HepG2 (cell line): ENCODE results near the gene BAG5. TPM values are rescaled to one million over a fixed set of nuclear protein-coding genes. Genes with fewer than 3 reads are reported as not detected.

Experiments
- AGO1 ChIP-seq: fragments of 200-400 bp; formaldehyde crosslinking; IDR thresholded peaks from 2 replicates; pipeline ENCODE4 v1.6.1; 2017; ENCODE audit warnings: mild to moderate bottlenecking, low read depth, low read length, moderate library complexity; ENCODE audit not compliant: poor library complexity, severe bottlenecking
- AGO2 ChIP-seq: fragments of 200-400 bp; formaldehyde crosslinking; optimal IDR thresholded peaks from 2 replicates; pipeline ENCODE3; 2017; ENCODE audit warnings: mild to moderate bottlenecking, low read depth, low read length, moderate library complexity
- EP300 ChIP-seq, 3 experiments: sonication (generic) in 1 of 3; formaldehyde crosslinking in 1 of 3; IDR thresholded peaks; 2 replicates each; pipeline versions ENCODE4 v1.5.1 to v1.6.1; 2011 to 2020; ENCODE audit warnings: low read depth in 2 of 3, low read length in 2 of 3, borderline replicate concordance in 1 of 3, improper control_type of control experiment in 1 of 3, mild to moderate bottlenecking in 1 of 3, missing genetic modification reagents in 1 of 3, moderate library complexity in 1 of 3
- FOXA3 ChIP-seq: IDR thresholded peaks from 2 replicates; pipeline ENCODE4 v1.6.1; 2016; ENCODE audit warnings: missing genetic modification reagents, missing compliant biosample characterization
- GATAD1 ChIP-seq: IDR thresholded peaks from 2 replicates; pipeline ENCODE4 v1.6.1; 2016; ENCODE audit warnings: missing genetic modification reagents, missing compliant biosample characterization
- HNRNPLL ChIP-seq: fragments of 200-400 bp; formaldehyde crosslinking; IDR thresholded peaks from 2 replicates; pipeline ENCODE4 v1.6.1; 2017; ENCODE audit warnings: mild to moderate bottlenecking, low read depth, low read length; ENCODE audit not compliant: poor library complexity, severe bottlenecking
- HOXA5 ChIP-seq: sonication (generic); formaldehyde crosslinking; IDR thresholded peaks from 2 replicates; pipeline ENCODE4 v1.4.0; 2020; ENCODE audit warnings: missing genetic modification reagents
- KLF13 ChIP-seq: sonication (generic); formaldehyde crosslinking; IDR thresholded peaks from 2 replicates; pipeline ENCODE4 v1.4.0; 2020; ENCODE audit warnings: mild to moderate bottlenecking, missing genetic modification reagents
- MAF1 ChIP-seq: sonication (generic); formaldehyde crosslinking; IDR thresholded peaks from 2 replicates; pipeline ENCODE4 v1.5.0; 2020; ENCODE audit warnings: missing genetic modification reagents, borderline replicate concordance
- MAFG ChIP-seq: sonication (generic); formaldehyde crosslinking; IDR thresholded peaks from 2 replicates; pipeline ENCODE4 v1.5.1; 2020; ENCODE audit warnings: mild to moderate bottlenecking, missing genetic modification reagents
- MYC ChIP-seq: sonication (generic); formaldehyde crosslinking; IDR thresholded peaks from 2 replicates; pipeline ENCODE4 v1.9.0; 2021; ENCODE audit warnings: missing genetic modification reagents, borderline replicate concordance
- PAWR ChIP-seq: sonication (generic); formaldehyde crosslinking; IDR thresholded peaks from 2 replicates; pipeline ENCODE4 v1.4.0; 2020; ENCODE audit warnings: missing genetic modification reagents, mild to moderate bottlenecking, borderline replicate concordance
- ZBTB20 ChIP-seq: sonication (generic); formaldehyde crosslinking; IDR thresholded peaks from 2 replicates; pipeline ENCODE4 v1.8.1; 2023; ENCODE audit warnings: missing genetic modification reagents, low read depth, mild to moderate bottlenecking, borderline replicate concordance
- ZMAT3 ChIP-seq: sonication (generic); formaldehyde crosslinking; conservative IDR thresholded peaks from 2 replicates; pipeline ENCODE4 v1.7.0; 2021; ENCODE audit warnings: missing genetic modification reagents
- ZNF180 ChIP-seq: sonication (generic); formaldehyde crosslinking; IDR thresholded peaks from 2 replicates; pipeline ENCODE4 v1.4.0; 2020; ENCODE audit warnings: low read depth, missing genetic modification reagents, borderline replicate concordance
- ZNF577 ChIP-seq: sonication (generic); formaldehyde crosslinking; IDR thresholded peaks from 2 replicates; pipeline ENCODE4 v1.4.0; 2020; ENCODE audit warnings: mild to moderate bottlenecking, low read depth, missing genetic modification reagents, borderline replicate concordance
- ZNF83 ChIP-seq: sonication (generic); formaldehyde crosslinking; IDR thresholded peaks from 2 replicates; pipeline ENCODE4 v1.4.0; 2020; ENCODE audit warnings: missing genetic modification reagents, mild to moderate bottlenecking, borderline replicate concordance
- polyA plus RNA-seq, 8 experiments: library from polyadenylated mRNA; depleted of rRNA in 3 of 8; stranded (reverse) in 7 of 8; unstranded in 1 of 8; fragments of >200 nt; fragmentation: Illumina TruSeq in 4 of 8; extraction: Trizol in 4 of 8; gene quantifications; 2 replicates each; pipeline versions ENCODE4 v1.2.1 to v1.2.3, GENCODE V29; 2011 to 2016; ENCODE audit warnings: low read depth in 4 of 8, missing spikeins in 1 of 8, mixed read lengths in 1 of 8; ENCODE audit not compliant: insufficient read depth in 1 of 8
- total RNA-seq, 5 experiments: library from RNA; depleted of rRNA; stranded (reverse); fragments of >200 nt; fragmentation: Illumina TruSeq; extraction: Trizol; gene quantifications; 2 replicates each; pipeline ENCODE4 v1.2.3, GENCODE V29; 2016; ENCODE audit warnings: low read depth in 1 of 5
- TF ChIP-seq, protein P1 (sequence below): sonication (generic); formaldehyde crosslinking; IDR thresholded peaks from 2 replicates; pipeline ENCODE4 v1.9.0; 2022; ENCODE audit warnings: missing genetic modification reagents, mild to moderate bottlenecking, borderline replicate concordance
- TF ChIP-seq, protein P2 (sequence below): sonication (generic); formaldehyde crosslinking; IDR thresholded peaks from 2 replicates; pipeline ENCODE4 v1.8.0; 2022; ENCODE audit warnings: mild to moderate bottlenecking, missing genetic modification reagents
- TF ChIP-seq, protein P3 (sequence below): sonication (generic); formaldehyde crosslinking; IDR thresholded peaks from 2 replicates; pipeline ENCODE4 v1.8.0; 2022; ENCODE audit warnings: missing genetic modification reagents, mild to moderate bottlenecking, inconsistent platforms, borderline replicate concordance
- TF ChIP-seq, protein P4 (sequence below): IDR thresholded peaks from 2 replicates; pipeline ENCODE4 v1.6.1; 2016; ENCODE audit warnings: control low read depth
- TF ChIP-seq, protein P5 (sequence below): sonication (generic); formaldehyde crosslinking; IDR thresholded peaks from 2 replicates; pipeline ENCODE4 v1.4.0; 2020; ENCODE audit warnings: missing genetic modification reagents

BAG5 gene
- total and polyA plus RNA-seq, 2 of the 13 experiments (the other 11 are each of a cell fraction or from before 2014, with no cell fraction given) = 3.5 to 21.0 TPM

DNA sequence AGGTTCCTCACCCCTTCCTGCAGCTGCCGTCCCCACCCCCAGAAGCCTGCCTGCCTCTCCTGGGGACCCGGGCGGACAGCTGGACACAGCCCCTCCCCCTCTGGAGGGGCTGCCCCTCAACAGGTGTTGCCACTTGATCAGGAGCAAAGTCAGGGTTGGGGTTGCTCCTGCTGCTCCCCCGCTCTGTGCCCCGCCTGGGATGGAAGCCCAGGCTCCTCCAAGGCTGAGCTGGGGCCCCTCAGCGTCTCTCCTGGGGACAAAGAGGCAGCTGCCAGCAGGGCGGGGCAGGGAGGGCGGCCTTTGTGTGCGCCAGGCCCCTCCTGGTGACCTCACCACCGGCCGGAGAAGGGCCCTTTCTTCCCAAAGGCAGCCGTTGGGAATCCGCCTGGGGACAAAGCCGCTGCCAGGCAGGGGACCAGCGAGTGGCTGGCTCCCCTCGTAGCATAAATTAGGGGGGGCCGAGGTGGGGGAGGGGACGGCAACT lies 19.8 kb downstream of the BAG5 start (continued):
- TF ChIP-seq, protein P1, sequence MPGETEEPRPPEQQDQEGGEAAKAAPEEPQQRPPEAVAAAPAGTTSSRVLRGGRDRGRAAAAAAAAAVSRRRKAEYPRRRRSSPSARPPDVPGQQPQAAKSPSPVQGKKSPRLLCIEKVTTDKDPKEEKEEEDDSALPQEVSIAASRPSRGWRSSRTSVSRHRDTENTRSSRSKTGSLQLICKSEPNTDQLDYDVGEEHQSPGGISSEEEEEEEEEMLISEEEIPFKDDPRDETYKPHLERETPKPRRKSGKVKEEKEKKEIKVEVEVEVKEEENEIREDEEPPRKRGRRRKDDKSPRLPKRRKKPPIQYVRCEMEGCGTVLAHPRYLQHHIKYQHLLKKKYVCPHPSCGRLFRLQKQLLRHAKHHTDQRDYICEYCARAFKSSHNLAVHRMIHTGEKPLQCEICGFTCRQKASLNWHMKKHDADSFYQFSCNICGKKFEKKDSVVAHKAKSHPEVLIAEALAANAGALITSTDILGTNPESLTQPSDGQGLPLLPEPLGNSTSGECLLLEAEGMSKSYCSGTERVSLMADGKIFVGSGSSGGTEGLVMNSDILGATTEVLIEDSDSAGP = peak; percentile 29; the same call in 1 of the 2 replicates
- no peak for TF ChIP-seq ZBTB20 (CRISPR knock-in tag)
- TF ChIP-seq ZNF180 = no peak
- TF ChIP-seq MYC (CRISPR knock-in tag) = 0 out of 2 replicates have a peak, but pooled peaks have one; percentile 8
- no peak for TF ChIP-seq MAF1 (CRISPR knock-in tag)
- TF ChIP-seq PAWR (CRISPR knock-in tag) = no peak
- no peak for TF ChIP-seq KLF13 (CRISPR knock-in tag)
- TF ChIP-seq, protein P2, sequence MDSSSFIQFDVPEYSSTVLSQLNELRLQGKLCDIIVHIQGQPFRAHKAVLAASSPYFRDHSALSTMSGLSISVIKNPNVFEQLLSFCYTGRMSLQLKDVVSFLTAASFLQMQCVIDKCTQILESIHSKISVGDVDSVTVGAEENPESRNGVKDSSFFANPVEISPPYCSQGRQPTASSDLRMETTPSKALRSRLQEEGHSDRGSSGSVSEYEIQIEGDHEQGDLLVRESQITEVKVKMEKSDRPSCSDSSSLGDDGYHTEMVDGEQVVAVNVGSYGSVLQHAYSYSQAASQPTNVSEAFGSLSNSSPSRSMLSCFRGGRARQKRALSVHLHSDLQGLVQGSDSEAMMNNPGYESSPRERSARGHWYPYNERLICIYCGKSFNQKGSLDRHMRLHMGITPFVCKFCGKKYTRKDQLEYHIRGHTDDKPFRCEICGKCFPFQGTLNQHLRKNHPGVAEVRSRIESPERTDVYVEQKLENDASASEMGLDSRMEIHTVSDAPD (CRISPR knock-in tag) = no peak
- no peak for TF ChIP-seq ZNF83
- TF ChIP-seq, protein P3, sequence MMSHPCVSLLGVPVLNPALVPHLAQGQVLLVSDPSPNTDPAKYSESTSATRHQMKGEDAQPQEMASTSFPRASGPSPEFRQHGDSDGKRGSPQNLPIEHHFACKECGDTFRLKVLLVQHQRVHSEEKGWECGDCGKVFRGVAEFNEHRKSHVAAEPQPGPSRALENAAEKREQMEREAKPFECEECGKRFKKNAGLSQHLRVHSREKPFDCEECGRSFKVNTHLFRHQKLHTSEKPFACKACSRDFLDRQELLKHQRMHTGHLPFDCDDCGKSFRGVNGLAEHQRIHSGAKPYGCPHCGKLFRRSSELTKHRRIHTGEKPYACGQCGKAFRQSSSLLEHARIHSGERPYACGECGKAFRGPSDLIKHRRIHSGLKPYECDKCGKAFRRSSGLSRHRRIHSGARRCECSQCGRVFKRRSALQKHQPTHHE = no peak
- no peak for TF ChIP-seq ZMAT3 (CRISPR knock-in tag)
- TF ChIP-seq AGO1 = peak; percentile 23
- TF ChIP-seq, protein P4, sequence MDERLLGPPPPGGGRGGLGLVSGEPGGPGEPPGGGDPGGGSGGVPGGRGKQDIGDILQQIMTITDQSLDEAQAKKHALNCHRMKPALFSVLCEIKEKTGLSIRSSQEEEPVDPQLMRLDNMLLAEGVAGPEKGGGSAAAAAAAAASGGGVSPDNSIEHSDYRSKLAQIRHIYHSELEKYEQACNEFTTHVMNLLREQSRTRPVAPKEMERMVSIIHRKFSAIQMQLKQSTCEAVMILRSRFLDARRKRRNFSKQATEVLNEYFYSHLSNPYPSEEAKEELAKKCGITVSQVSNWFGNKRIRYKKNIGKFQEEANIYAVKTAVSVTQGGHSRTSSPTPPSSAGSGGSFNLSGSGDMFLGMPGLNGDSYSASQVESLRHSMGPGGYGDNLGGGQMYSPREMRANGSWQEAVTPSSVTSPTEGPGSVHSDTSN (CRISPR knock-in tag) = no peak
- no peak for TF ChIP-seq EP300 (IDR thresholded peaks at IDR 0.05; ENCODE audit: low read depth in 2 of 2, low read length in 2 of 2)
- TF ChIP-seq EP300 (CRISPR knock-in tag; IDR thresholded peaks at IDR 0.05; ENCODE audit: borderline replicate concordance) = no peak
- no peak for TF ChIP-seq HOXA5 (CRISPR knock-in tag)
- no peak for TF ChIP-seq MAFG (CRISPR knock-in tag)
- TF ChIP-seq GATAD1 (CRISPR knock-in tag) = no peak
- TF ChIP-seq HNRNPLL = peak; percentile 28
- TF ChIP-seq AGO2 = peak; percentile 22
- TF ChIP-seq, protein P5, sequence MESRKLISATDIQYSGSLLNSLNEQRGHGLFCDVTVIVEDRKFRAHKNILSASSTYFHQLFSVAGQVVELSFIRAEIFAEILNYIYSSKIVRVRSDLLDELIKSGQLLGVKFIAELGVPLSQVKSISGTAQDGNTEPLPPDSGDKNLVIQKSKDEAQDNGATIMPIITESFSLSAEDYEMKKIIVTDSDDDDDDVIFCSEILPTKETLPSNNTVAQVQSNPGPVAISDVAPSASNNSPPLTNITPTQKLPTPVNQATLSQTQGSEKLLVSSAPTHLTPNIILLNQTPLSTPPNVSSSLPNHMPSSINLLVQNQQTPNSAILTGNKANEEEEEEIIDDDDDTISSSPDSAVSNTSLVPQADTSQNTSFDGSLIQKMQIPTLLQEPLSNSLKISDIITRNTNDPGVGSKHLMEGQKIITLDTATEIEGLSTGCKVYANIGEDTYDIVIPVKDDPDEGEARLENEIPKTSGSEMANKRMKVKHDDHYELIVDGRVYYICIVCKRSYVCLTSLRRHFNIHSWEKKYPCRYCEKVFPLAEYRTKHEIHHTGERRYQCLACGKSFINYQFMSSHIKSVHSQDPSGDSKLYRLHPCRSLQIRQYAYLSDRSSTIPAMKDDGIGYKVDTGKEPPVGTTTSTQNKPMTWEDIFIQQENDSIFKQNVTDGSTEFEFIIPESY = peak; percentile 31; the same call in 1 of the 2 replicates
- TF ChIP-seq FOXA3 (CRISPR knock-in tag) = no peak
- TF ChIP-seq ZNF577 (CRISPR knock-in tag) = no peak
